ENCODE data around the gene COLQ.

COLQ gene

GRCh38 chr3:15553749-15554148 lies 32.2 kb upstream of the COLQ start:
- Histone ChIP-seq H3K4me3 (ENCODE audit: low read length) (no peak overlapping the region), H3K4ac (ENCODE audit: low read depth, low read length) (no peak overlapping the region), H4K8ac (ENCODE audit: low read depth, low read length) (no peak overlapping the region), H3K79me1 (ENCODE audit: low read length) (no peaks in the 10 kb centered on the region), H3K27me3 (ENCODE audit: insufficient read depth, low read length, poor library complexity) (no peaks in the 10 kb centered on the region), H3K36me3 (ENCODE audit: control insufficient read depth, insufficient read depth, low read length) (no peaks in the 10 kb centered on the region), H2BK15ac (replicated peaks; ENCODE audit: low read depth) (no peak overlapping the region), H3K79me2 (ENCODE audit: control insufficient read depth, insufficient read depth, low read length) (no peaks in the 10 kb centered on the region), H3K4me1 (ENCODE audit: control insufficient read depth, low read depth, low read length) (no peaks in the 10 kb centered on the region), H2AK5ac (ENCODE audit: low read length) (no peak overlapping the region), H3K56ac (ENCODE audit: low read length) (no peak overlapping the region), H4K5ac (ENCODE audit: low read length) (no peak overlapping the region), H2BK5ac (ENCODE audit: low read length) (no peak overlapping the region), H3K23ac (ENCODE audit: low read length) (no peak overlapping the region), H3K18ac (ENCODE audit: low read length) (no peak overlapping the region), H3K4me2 (ENCODE audit: low read length) (no peak overlapping the region), H3K9ac (ENCODE audit: low read length) (no peak overlapping the region), H3K27ac (ENCODE audit: low read depth, low read length) (no peak overlapping the region), H2BK120ac (ENCODE audit: low read depth, low read length) (no peak overlapping the region)
- no CpG with 5 or more reads among the region's 3 CpGs for WGBS (ENCODE audit: extremely low coverage, insufficient coverage, low lambda C conversion rate)
- no peak for DNase-seq

DNA sequence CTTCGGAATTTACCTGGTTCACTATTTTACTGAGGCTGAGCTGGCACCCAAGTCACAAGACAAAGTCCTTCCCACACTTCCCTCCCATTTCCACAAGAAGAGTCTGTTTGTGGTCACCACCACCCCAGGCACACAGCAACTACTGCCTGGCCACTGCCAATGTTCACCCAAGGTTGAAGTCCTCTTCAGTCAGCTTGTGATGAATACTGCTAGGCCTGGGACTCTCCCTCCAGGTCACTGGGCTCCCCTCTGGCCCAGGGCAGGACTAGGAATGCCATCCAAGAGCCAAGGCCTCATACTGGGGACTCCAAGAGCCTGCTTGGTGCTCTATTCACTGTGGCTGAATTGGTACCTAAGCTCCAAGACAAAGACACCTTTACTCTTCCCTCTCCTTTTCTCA lies 30.4 kb upstream of the COLQ start:
- H4K8ac ChIP-seq (ENCODE audit: low read depth, low read length), result no peak overlapping the region
- H3K56ac ChIP-seq (ENCODE audit: low read length), result no peak overlapping the region
- H2BK15ac ChIP-seq (replicated peaks; ENCODE audit: low read depth), result no peak overlapping the region
- H2BK5ac ChIP-seq (ENCODE audit: low read length), result no peak overlapping the region
- H3K79me1 ChIP-seq (ENCODE audit: low read length), result no peaks in the 10 kb centered on the region
- no CpG with 5 or more reads among the region's 1 CpG for WGBS (ENCODE audit: extremely low coverage, insufficient coverage, low lambda C conversion rate)
- no peaks in the 10 kb centered on the region for H3K27me3 ChIP-seq (ENCODE audit: insufficient read depth, low read length, poor library complexity)
- H4K5ac ChIP-seq (ENCODE audit: low read length), result no peak overlapping the region
- H3K27ac ChIP-seq (ENCODE audit: low read depth, low read length), result no peak overlapping the region
- H3K23ac ChIP-seq (ENCODE audit: low read length), result no peak overlapping the region
- H3K18ac ChIP-seq (ENCODE audit: low read length), result no peak overlapping the region
- no peak for DNase-seq
- H2BK120ac ChIP-seq (ENCODE audit: low read depth, low read length), result no peak overlapping the region
- no peak overlapping the region for H3K4ac ChIP-seq (ENCODE audit: low read depth, low read length)
- H3K4me1 ChIP-seq (ENCODE audit: control insufficient read depth, low read depth, low read length), result no peaks in the 10 kb centered on the region
- H3K9ac ChIP-seq (ENCODE audit: low read length), result no peak overlapping the region
- no peak overlapping the region for H2AK5ac ChIP-seq (ENCODE audit: low read length)
- no peak overlapping the region for H3K4me2 ChIP-seq (ENCODE audit: low read length)
- no peaks in the 10 kb centered on the region for H3K79me2 ChIP-seq (ENCODE audit: control insufficient read depth, insufficient read depth, low read length)
- no peaks in the 10 kb centered on the region for H3K36me3 ChIP-seq (ENCODE audit: control insufficient read depth, insufficient read depth, low read length)
- no peak overlapping the region for H3K4me3 ChIP-seq (ENCODE audit: low read length)

- H4K8ac ChIP-seq (ENCODE audit: low read depth, low read length), result no peak overlapping the region
- H3K36me3 ChIP-seq (ENCODE audit: control insufficient read depth, insufficient read depth, low read length), result no peaks in the 10 kb centered on the region
- H3K27ac ChIP-seq (ENCODE audit: low read depth, low read length), result no peak overlapping the region
- no peaks in the 10 kb centered on the region for H3K27me3 ChIP-seq (ENCODE audit: insufficient read depth, low read length, poor library complexity)
- no peak for DNase-seq
- H2AK5ac ChIP-seq (ENCODE audit: low read length), result no peak overlapping the region
- no peak overlapping the region for H3K56ac ChIP-seq (ENCODE audit: low read length)
- no peak overlapping the region for H3K9ac ChIP-seq (ENCODE audit: low read length)
- H3K4me1 ChIP-seq (ENCODE audit: control insufficient read depth, low read depth, low read length), result no peaks in the 10 kb centered on the region
- H3K23ac ChIP-seq (ENCODE audit: low read length), result no peak overlapping the region
- H3K79me2 ChIP-seq (ENCODE audit: control insufficient read depth, insufficient read depth, low read length), result no peaks in the 10 kb centered on the region
- H3K4me3 ChIP-seq (ENCODE audit: low read length), result no peak overlapping the region
- H2BK5ac ChIP-seq (ENCODE audit: low read length), result no peak overlapping the region
- H2BK120ac ChIP-seq (ENCODE audit: low read depth, low read length), result no peak overlapping the region
- no peaks in the 10 kb centered on the region for H3K79me1 ChIP-seq (ENCODE audit: low read length)
- H3K4me2 ChIP-seq (ENCODE audit: low read length), result no peak overlapping the region
- H3K18ac ChIP-seq (ENCODE audit: low read length), result no peak overlapping the region
- no CpG with 5 or more reads among the region's 6 CpGs for WGBS (ENCODE audit: extremely low coverage, insufficient coverage, low lambda C conversion rate)
- H3K4ac ChIP-seq (ENCODE audit: low read depth, low read length), result no peak overlapping the region
- no peak overlapping the region for H4K5ac ChIP-seq (ENCODE audit: low read length)
- no peak overlapping the region for H2BK15ac ChIP-seq (replicated peaks; ENCODE audit: low read depth)
Observed at GRCh38 chr3:15549846-15550245, 28.3 kb upstream of the COLQ start.

DNA sequence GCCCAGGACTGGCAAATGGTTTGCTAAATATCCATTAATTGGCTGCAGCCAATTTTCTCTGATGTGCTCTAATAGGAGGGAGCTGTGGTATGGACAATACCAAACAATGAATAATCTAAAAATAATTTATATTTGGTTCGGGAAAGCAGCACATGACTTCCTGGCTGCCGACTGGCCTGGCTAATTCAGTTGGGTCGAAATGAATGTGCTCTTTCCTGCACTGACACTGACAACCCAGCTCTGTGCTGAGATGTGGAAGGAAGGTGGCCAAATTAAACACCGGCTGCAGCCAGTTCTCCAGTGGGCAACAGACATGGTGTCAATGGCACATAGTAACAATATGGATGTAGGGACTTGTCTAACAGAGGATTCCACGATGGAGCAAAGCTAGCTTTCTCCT lies 21.1 kb upstream of the COLQ start:
- no peak overlapping the region for H2BK15ac ChIP-seq (replicated peaks; ENCODE audit: low read depth)
- no peak for DNase-seq
- no peak overlapping the region for H3K9ac ChIP-seq (ENCODE audit: low read length)
- H4K8ac ChIP-seq (ENCODE audit: low read depth, low read length), result no peak overlapping the region
- no peak overlapping the region for H2BK5ac ChIP-seq (ENCODE audit: low read length)
- H3K4me1 ChIP-seq (ENCODE audit: control insufficient read depth, low read depth, low read length), result no peaks in the 10 kb centered on the region
- H3K27ac ChIP-seq (ENCODE audit: low read depth, low read length), result no peak overlapping the region
- no peak overlapping the region for H3K18ac ChIP-seq (ENCODE audit: low read length)
- no peak overlapping the region for H3K4ac ChIP-seq (ENCODE audit: low read depth, low read length)
- no peak overlapping the region for H3K23ac ChIP-seq (ENCODE audit: low read length)
- no peaks in the 10 kb centered on the region for H3K79me2 ChIP-seq (ENCODE audit: control insufficient read depth, insufficient read depth, low read length)
- no CpG with 5 or more reads among the region's 5 CpGs for WGBS (ENCODE audit: extremely low coverage, insufficient coverage, low lambda C conversion rate)
- H3K56ac ChIP-seq (ENCODE audit: low read length), result no peak overlapping the region
- no peaks in the 10 kb centered on the region for H3K36me3 ChIP-seq (ENCODE audit: control insufficient read depth, insufficient read depth, low read length)
- no peak overlapping the region for H4K5ac ChIP-seq (ENCODE audit: low read length)
- H2BK120ac ChIP-seq (ENCODE audit: low read depth, low read length), result no peak overlapping the region
- no peak overlapping the region for H3K4me2 ChIP-seq (ENCODE audit: low read length)
- no peaks in the 10 kb centered on the region for H3K79me1 ChIP-seq (ENCODE audit: low read length)
- H3K4me3 ChIP-seq (ENCODE audit: low read length), result no peak overlapping the region
- no peak overlapping the region for H2AK5ac ChIP-seq (ENCODE audit: low read length)
- H3K27me3 ChIP-seq (ENCODE audit: insufficient read depth, low read length, poor library complexity), result no peaks in the 10 kb centered on the region

DNA sequence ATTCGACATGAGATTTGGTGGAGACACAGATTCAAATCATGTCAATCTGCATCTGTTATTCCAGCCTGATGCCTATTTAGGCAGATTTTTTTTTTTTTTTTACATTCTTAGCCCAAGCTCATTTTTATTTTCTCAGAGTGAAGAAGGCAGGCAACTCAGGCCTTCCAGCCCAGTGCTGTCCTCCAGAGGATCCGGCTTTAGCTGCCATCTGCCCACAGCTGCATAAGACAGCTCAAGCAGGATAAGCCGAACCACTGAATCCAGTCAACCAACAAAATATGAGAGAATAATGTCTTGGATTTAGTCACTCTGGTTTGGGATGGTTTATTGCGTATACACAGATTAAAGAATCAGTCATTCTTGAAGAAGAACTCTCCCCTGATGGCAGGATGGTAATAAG lies 19.9 kb upstream of the COLQ start:
- no peaks in the 10 kb centered on the region for H3K79me1 ChIP-seq (ENCODE audit: low read length)
- no peaks in the 10 kb centered on the region for H3K36me3 ChIP-seq (ENCODE audit: control insufficient read depth, insufficient read depth, low read length)
- H2BK120ac ChIP-seq (ENCODE audit: low read depth, low read length), result no peak overlapping the region
- no peak overlapping the region for H3K18ac ChIP-seq (ENCODE audit: low read length)
- no peak overlapping the region for H3K4me3 ChIP-seq (ENCODE audit: low read length)
- no peak overlapping the region for H3K23ac ChIP-seq (ENCODE audit: low read length)
- H3K4ac ChIP-seq (ENCODE audit: low read depth, low read length), result no peak overlapping the region
- H3K4me1 ChIP-seq (ENCODE audit: control insufficient read depth, low read depth, low read length), result no peaks in the 10 kb centered on the region
- H3K27ac ChIP-seq (ENCODE audit: low read depth, low read length), result no peak overlapping the region
- no CpG with 5 or more reads among the region's 4 CpGs for WGBS (ENCODE audit: extremely low coverage, insufficient coverage, low lambda C conversion rate)
- DNase-seq, result no peak
- no peak overlapping the region for H2BK5ac ChIP-seq (ENCODE audit: low read length)
- no peak overlapping the region for H4K8ac ChIP-seq (ENCODE audit: low read depth, low read length)
- no peak overlapping the region for H2AK5ac ChIP-seq (ENCODE audit: low read length)
- no peaks in the 10 kb centered on the region for H3K79me2 ChIP-seq (ENCODE audit: control insufficient read depth, insufficient read depth, low read length)
- no peak overlapping the region for H3K9ac ChIP-seq (ENCODE audit: low read length)
- H2BK15ac ChIP-seq (replicated peaks; ENCODE audit: low read depth), result no peak overlapping the region
- H4K5ac ChIP-seq (ENCODE audit: low read length), result no peak overlapping the region
- no peak overlapping the region for H3K56ac ChIP-seq (ENCODE audit: low read length)
- no peaks in the 10 kb centered on the region for H3K27me3 ChIP-seq (ENCODE audit: insufficient read depth, low read length, poor library complexity)
- H3K4me2 ChIP-seq (ENCODE audit: low read length), result no peak overlapping the region

DNA sequence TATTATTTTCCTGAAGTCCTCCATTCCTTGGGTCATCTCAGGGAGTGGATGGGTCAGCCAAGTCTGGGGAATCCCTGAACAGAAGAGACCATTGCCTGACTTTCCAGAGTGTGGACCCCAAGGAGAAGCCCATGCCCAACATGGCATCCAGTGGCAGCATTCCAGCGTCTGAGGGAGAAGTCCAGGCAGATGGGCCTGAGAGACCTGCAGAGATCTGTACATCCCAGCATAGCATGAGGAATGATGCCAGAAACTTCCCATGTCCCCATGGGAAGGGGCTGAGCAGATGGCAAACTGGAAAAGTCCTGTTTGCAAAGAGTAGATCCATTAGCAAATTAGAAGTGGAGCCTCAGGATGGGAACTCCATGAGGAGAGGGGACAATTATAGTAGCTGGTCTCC lies 17.6 kb upstream of the COLQ start:
- Histone ChIP-seq H3K27ac (ENCODE audit: low read depth, low read length) (no peak overlapping the region), H3K9ac (ENCODE audit: low read length) (no peak overlapping the region), H3K4me2 (ENCODE audit: low read length) (no peak overlapping the region), H2AK5ac (ENCODE audit: low read length) (no peak overlapping the region), H3K79me2 (ENCODE audit: control insufficient read depth, insufficient read depth, low read length) (no peaks in the 10 kb centered on the region), H3K56ac (ENCODE audit: low read length) (no peak overlapping the region), H3K4me1 (ENCODE audit: control insufficient read depth, low read depth, low read length) (no peaks in the 10 kb centered on the region), H2BK5ac (ENCODE audit: low read length) (no peak overlapping the region), H2BK120ac (ENCODE audit: low read depth, low read length) (no peak overlapping the region), H2BK15ac (replicated peaks; ENCODE audit: low read depth) (no peak overlapping the region), H3K27me3 (ENCODE audit: insufficient read depth, low read length, poor library complexity) (no peaks in the 10 kb centered on the region), H3K18ac (ENCODE audit: low read length) (no peak overlapping the region), H3K79me1 (ENCODE audit: low read length) (no peaks in the 10 kb centered on the region), H3K36me3 (ENCODE audit: control insufficient read depth, insufficient read depth, low read length) (no peaks in the 10 kb centered on the region), H3K4ac (ENCODE audit: low read depth, low read length) (no peak overlapping the region), H4K5ac (ENCODE audit: low read length) (no peak overlapping the region), H4K8ac (ENCODE audit: low read depth, low read length) (no peak overlapping the region), H3K23ac (ENCODE audit: low read length) (no peak overlapping the region), H3K4me3 (ENCODE audit: low read length) (no peak overlapping the region)
- no peak for DNase-seq
- no CpG with 5 or more reads among the region's 1 CpG for WGBS (ENCODE audit: extremely low coverage, insufficient coverage, low lambda C conversion rate)
